Measurements from ENCODE around the gene AKT3.

Gene AKT3

GRCh38 chr1:243507001-243507671 lies 342.9 kb downstream of the AKT3 start:
- DNase-seq (ENCODE audit: low spot score): no peak

- no peak for DNase-seq (ENCODE audit: low spot score)
Observed at GRCh38 chr1:243505986-243506689, 343.9 kb downstream of the AKT3 start.

GRCh38 chr1:243503155-243503554 lies 346.9 kb downstream of the AKT3 start:
- no peak for DNase-seq (ENCODE audit: low spot score)

GRCh38 chr1:243501002-243501401 lies 349.0 kb downstream of the AKT3 start:
- DNase-seq (ENCODE audit: low spot score): no peak

GRCh38 chr1:243500512-243500911 lies 349.5 kb downstream of the AKT3 start:
- no peak for DNase-seq (ENCODE audit: low spot score)

GRCh38 chr1:243499711-243500110 lies 350.3 kb downstream of the AKT3 start:
- no peak for DNase-seq (ENCODE audit: low spot score)

GRCh38 chr1:243499248-243499647 lies 350.8 kb downstream of the AKT3 start:
- DNase-seq (ENCODE audit: low spot score): no peak

GRCh38 chr1:243497939-243498681 lies 351.9 kb downstream of the AKT3 start:
- no peak for DNase-seq (ENCODE audit: low spot score)

GRCh38 chr1:243496806-243497205 lies 353.2 kb downstream of the AKT3 start:
- DNase-seq (ENCODE audit: low spot score): no peak

- DNase-seq (ENCODE audit: low spot score): no peak
Observed at GRCh38 chr1:243496187-243496646, 353.8 kb downstream of the AKT3 start.

GRCh38 chr1:243495442-243496186 lies 354.4 kb downstream of the AKT3 start:
- no peak for DNase-seq (ENCODE audit: low spot score)

GRCh38 chr1:243494741-243495431 lies 355.2 kb downstream of the AKT3 start:
- DNase-seq (ENCODE audit: low spot score): no peak

GRCh38 chr1:243493156-243494129 lies 356.6 kb downstream of the AKT3 start:
- no peak for DNase-seq (ENCODE audit: low spot score)

- DNase-seq (ENCODE audit: low spot score): no peak
Observed at GRCh38 chr1:243490748-243491686, 359.0 kb downstream of the AKT3 start.

GRCh38 chr1:243489681-243490546 lies 360.1 kb downstream of the AKT3 start:
- no peak for DNase-seq (ENCODE audit: low spot score)

- no peak for DNase-seq (ENCODE audit: low spot score)
Observed at GRCh38 chr1:243489158-243489527, 360.9 kb downstream of the AKT3 start.

- no peak for DNase-seq (ENCODE audit: low spot score)
Observed at GRCh38 chr1:243488459-243489157, 361.4 kb downstream of the AKT3 start.

Measured in HuH-7.5 (cell line).